ENCODE results near the gene SETD6. TPM values are rescaled to one million over a fixed set of nuclear protein-coding genes. Genes with fewer than 3 reads are reported as not detected.
"Not testable (repeated sequence)": the region's sequence is repeated elsewhere in the genome, so short reads cannot be mapped to it uniquely, and the experiment has no call there.

Gene SETD6
- total and polyA plus RNA-seq, 9 of the 15 experiments (the other 6 are each of a cell fraction or from before 2014, with no cell fraction given), result 9.2 to 40.9 (median 19.8) TPM

- FAIRE-seq; BruUV-seq (replicated peaks); DNase-seq (ENCODE audit: extremely low read depth in 1 of 4, low spot score in 3 of 4); H3K4me3 ChIP-seq; CTCF ChIA-PET (ENCODE audit: low intra/inter-chr PET ratio); H3K4me1 ChIP-seq (replicated peaks in 1 of 2; ENCODE audit: control insufficient read depth in 2 of 2, insufficient read depth in 2 of 2, low read length in 2 of 2); H3K27me3 ChIP-seq (ENCODE audit: control insufficient read depth in 2 of 2, insufficient read depth in 2 of 2, low read length in 2 of 2); H3K4me2 ChIP-seq (ENCODE audit: insufficient read depth, low read length); intact Hi-C loops (cut with micrococcal nuclease); ATAC-seq; H4K20me1 ChIP-seq (replicated peaks; ENCODE audit: control insufficient read depth, insufficient read depth, low read length); H3K9me3 ChIP-seq (replicated peaks; ENCODE audit: control insufficient read depth, insufficient read depth, low read depth, low read length); H3K9ac ChIP-seq (ENCODE audit: insufficient read depth in 1 of 2, low read depth in 2 of 2, low read length in 2 of 2); H2AFZ ChIP-seq (ENCODE audit: low read depth, low read length); H3K27ac ChIP-seq (ENCODE audit: extremely low read depth, low read depth, low read length); H3K9me1 ChIP-seq (ENCODE audit: control insufficient read depth, insufficient read depth, low read length); in situ Hi-C loops (cut with MboI): not testable (repeated sequence)
- peaks cover 56% of the 10 kb centered on the region; the same call in 2 of the 3 replicates for H3K79me2 ChIP-seq (ENCODE audit: control insufficient read depth, insufficient read depth, low read length)
- peak; percentile 48 for TF ChIP-seq ZNF121 (CRISPR knock-in tag; conservative IDR thresholded peaks at IDR 0.05)
- WGBS (ENCODE audit: insufficient coverage, low coverage, missing lambda C conversion rate), result 92% methylated on average over 4 of the region's 4 CpGs
- H3K36me3 ChIP-seq (ENCODE audit: control insufficient read depth, insufficient read depth, low read length), result peaks cover 90% of the 10 kb centered on the region
- POLR2A ChIA-PET, result interaction anchor here (0.6 to 0.9 kb wide), 2 partner anchors 18 to 54 kb away, joined by 3 to 4 read pairs; no protein-coding TSS in a partner anchor
These were observed 50.4 kb downstream of the SETD6 start for GRCh38 chr16:58565697-58566096.

Small RNAs within 50 kb of the gene (small RNA-seq; reads per million reads assigned to genes)
- gene RNU6-103P (not detected), gene SNORA46 (41.4 reads per million, percentile 98 among the genes with 10 or more reads in this experiment), gene SNORA50A (not detected)

Other genes starting within 250 kb of the SETD6 start
- gene PRSS54, start 220.5 kb upstream of the SETD6 start, total RNA-seq (2014; rRNA removed), result not detected in 2 replicates
- not detected in 2 replicates for gene PRSS54, start 220.5 kb upstream of the SETD6 start, total RNA-seq (2014; rRNA removed; fragmentation: Illumina TruSeq; extraction: Trizol)
- not detected in 2 replicates for gene PRSS54, start 220.5 kb upstream of the SETD6 start, total RNA-seq (2015; rRNA removed; fragmentation: Illumina TruSeq; extraction: Trizol)
- not detected in 2 replicates for gene PRSS54, start 220.5 kb upstream of the SETD6 start, total RNA-seq (2021)
- not detected in 2 replicates for gene PRSS54, start 220.5 kb upstream of the SETD6 start, polyA plus RNA-seq (2011; rRNA removed)
- gene PRSS54, start 220.5 kb upstream of the SETD6 start, polyA plus RNA-seq (2014; fragmentation: Illumina TruSeq; extraction: Trizol), result not detected in 2 replicates
- not detected for gene PRSS54, start 220.5 kb upstream of the SETD6 start, polyA plus RNA-seq (2014; fragmentation: Nextera tagmentation; extraction: Ambion mirVana)
- gene PRSS54, start 220.5 kb upstream of the SETD6 start, polyA plus RNA-seq (2014; rRNA removed), result not detected in 2 replicates
- gene GINS3, start 123.0 kb upstream of the SETD6 start, total RNA-seq (2014; rRNA removed), result 18.1 and 18.3 TPM in 2 replicates
- gene GINS3, start 123.0 kb upstream of the SETD6 start, total RNA-seq (2014; rRNA removed; fragmentation: Illumina TruSeq; extraction: Trizol), result 24.9 and 25.7 TPM in 2 replicates
- gene GINS3, start 123.0 kb upstream of the SETD6 start, total RNA-seq (2015; rRNA removed; fragmentation: Illumina TruSeq; extraction: Trizol), result 26.7 and 27.0 TPM in 2 replicates
- gene GINS3, start 123.0 kb upstream of the SETD6 start, total RNA-seq (2021), result 17.8 and 22.5 TPM in 2 replicates
- 18.6 and 24.6 TPM in 2 replicates for gene GINS3, start 123.0 kb upstream of the SETD6 start, polyA plus RNA-seq (2011; rRNA removed)
- 27.7 and 31.9 TPM in 2 replicates for gene GINS3, start 123.0 kb upstream of the SETD6 start, polyA plus RNA-seq (2014; fragmentation: Illumina TruSeq; extraction: Trizol)
- 10 to 100 TPM; 25.4 to 28.1 TPM for gene GINS3, start 123.0 kb upstream of the SETD6 start, polyA plus RNA-seq (2014; fragmentation: Nextera tagmentation; extraction: Ambion mirVana)
- gene GINS3, start 123.0 kb upstream of the SETD6 start, polyA plus RNA-seq (2014; rRNA removed), result 17.8 and 20.6 TPM in 2 replicates
- 0.18 and 0.37 TPM in 2 replicates for gene NDRG4, start 15.4 kb upstream of the SETD6 start, total RNA-seq (2014; rRNA removed)
- gene NDRG4, start 15.4 kb upstream of the SETD6 start, total RNA-seq (2014; rRNA removed; fragmentation: Illumina TruSeq; extraction: Trizol), result 0.22 and 0.62 TPM in 2 replicates
- 0.14 and 0.26 TPM in 2 replicates for gene NDRG4, start 15.4 kb upstream of the SETD6 start, total RNA-seq (2015; rRNA removed; fragmentation: Illumina TruSeq; extraction: Trizol)
- 0.85 and 0.95 TPM in 2 replicates for gene NDRG4, start 15.4 kb upstream of the SETD6 start, total RNA-seq (2021)
- 0.24 and 0.61 TPM in 2 replicates for gene NDRG4, start 15.4 kb upstream of the SETD6 start, polyA plus RNA-seq (2011; rRNA removed)
- gene NDRG4, start 15.4 kb upstream of the SETD6 start, polyA plus RNA-seq (2014; fragmentation: Illumina TruSeq; extraction: Trizol), result 0.14 and 0.28 TPM in 2 replicates
- gene NDRG4, start 15.4 kb upstream of the SETD6 start, polyA plus RNA-seq (2014; fragmentation: Nextera tagmentation; extraction: Ambion mirVana), result under 1 TPM; 0.06 to 0.07 TPM
- 0.53 and 0.81 TPM in 2 replicates for gene NDRG4, start 15.4 kb upstream of the SETD6 start, polyA plus RNA-seq (2014; rRNA removed)
- gene CNOT1, start 114.3 kb downstream of the SETD6 start, total RNA-seq (2014; rRNA removed), result 160 and 215 TPM in 2 replicates
- 220 and 225 TPM in 2 replicates for gene CNOT1, start 114.3 kb downstream of the SETD6 start, total RNA-seq (2014; rRNA removed; fragmentation: Illumina TruSeq; extraction: Trizol)
- 270 and 271 TPM in 2 replicates for gene CNOT1, start 114.3 kb downstream of the SETD6 start, total RNA-seq (2015; rRNA removed; fragmentation: Illumina TruSeq; extraction: Trizol)
- 207 and 239 TPM in 2 replicates for gene CNOT1, start 114.3 kb downstream of the SETD6 start, total RNA-seq (2021)
- gene CNOT1, start 114.3 kb downstream of the SETD6 start, polyA plus RNA-seq (2011; rRNA removed), result 215 and 229 TPM in 2 replicates
- gene CNOT1, start 114.3 kb downstream of the SETD6 start, polyA plus RNA-seq (2014; fragmentation: Illumina TruSeq; extraction: Trizol), result 251 and 269 TPM in 2 replicates
- gene CNOT1, start 114.3 kb downstream of the SETD6 start, polyA plus RNA-seq (2014; fragmentation: Nextera tagmentation; extraction: Ambion mirVana), result 100 to 1,000 TPM; 142 to 164 TPM
- gene CNOT1, start 114.3 kb downstream of the SETD6 start, polyA plus RNA-seq (2014; rRNA removed), result 110 and 160 TPM in 2 replicates
- 5.8 and 6.5 TPM in 2 replicates for gene SLC38A7, start 169.3 kb downstream of the SETD6 start, total RNA-seq (2014; rRNA removed)
- gene SLC38A7, start 169.3 kb downstream of the SETD6 start, total RNA-seq (2014; rRNA removed; fragmentation: Illumina TruSeq; extraction: Trizol), result 4.7 and 5.9 TPM in 2 replicates
- gene SLC38A7, start 169.3 kb downstream of the SETD6 start, total RNA-seq (2015; rRNA removed; fragmentation: Illumina TruSeq; extraction: Trizol), result 7.2 and 7.5 TPM in 2 replicates
- gene SLC38A7, start 169.3 kb downstream of the SETD6 start, total RNA-seq (2021), result 9.8 and 12.2 TPM in 2 replicates
- gene SLC38A7, start 169.3 kb downstream of the SETD6 start, polyA plus RNA-seq (2011; rRNA removed), result 5.5 and 5.7 TPM in 2 replicates
- gene SLC38A7, start 169.3 kb downstream of the SETD6 start, polyA plus RNA-seq (2014; fragmentation: Illumina TruSeq; extraction: Trizol), result 7.8 and 8.1 TPM in 2 replicates
- gene SLC38A7, start 169.3 kb downstream of the SETD6 start, polyA plus RNA-seq (2014; fragmentation: Nextera tagmentation; extraction: Ambion mirVana), result 1 to 10 TPM; 2.7 to 2.8 TPM
- gene SLC38A7, start 169.3 kb downstream of the SETD6 start, polyA plus RNA-seq (2014; rRNA removed), result 7.2 and 10.4 TPM in 2 replicates
- gene GOT2, start 218.8 kb downstream of the SETD6 start, total RNA-seq (2014; rRNA removed), result 76.5 and 92.9 TPM in 2 replicates
- 80.2 and 85.4 TPM in 2 replicates for gene GOT2, start 218.8 kb downstream of the SETD6 start, total RNA-seq (2014; rRNA removed; fragmentation: Illumina TruSeq; extraction: Trizol)
- gene GOT2, start 218.8 kb downstream of the SETD6 start, total RNA-seq (2015; rRNA removed; fragmentation: Illumina TruSeq; extraction: Trizol), result 60.4 and 64.7 TPM in 2 replicates
- 149 and 157 TPM in 2 replicates for gene GOT2, start 218.8 kb downstream of the SETD6 start, total RNA-seq (2021)
- gene GOT2, start 218.8 kb downstream of the SETD6 start, polyA plus RNA-seq (2011; rRNA removed), result 43.1 and 58.9 TPM in 2 replicates
- gene GOT2, start 218.8 kb downstream of the SETD6 start, polyA plus RNA-seq (2014; fragmentation: Illumina TruSeq; extraction: Trizol), result 170 and 190 TPM in 2 replicates
- 10 to 100 TPM; 81.8 to 83.8 TPM for gene GOT2, start 218.8 kb downstream of the SETD6 start, polyA plus RNA-seq (2014; fragmentation: Nextera tagmentation; extraction: Ambion mirVana)
- gene GOT2, start 218.8 kb downstream of the SETD6 start, polyA plus RNA-seq (2014; rRNA removed), result 63.8 and 70.1 TPM in 2 replicates